GM12878 (cell line): ENCODE data around the gene SRL. TPM values are rescaled to one million over a fixed set of nuclear protein-coding genes. Genes with fewer than 3 reads are reported as not detected.

ENCODE experiments used
- EED ChIP-seq: sonication (generic); IDR thresholded peaks from 2 replicates; pipeline ENCODE4 v1.6.1; 2016; ENCODE audit warnings: antibody characterized with exemption, low read depth
- ESRRA ChIP-seq: IDR thresholded peaks from 2 replicates; pipeline ENCODE4 v1.6.1; 2012; ENCODE audit warnings: mild to moderate bottlenecking, low read length, improper control_type of control experiment
- FOS ChIP-seq: IDR thresholded peaks from 3 replicates; pipeline ENCODE4 v1.6.1; 2011; ENCODE audit warnings: borderline replicate concordance; ENCODE audit not compliant: insufficient read length; ENCODE audit errors: extremely low read depth
- KDM1A ChIP-seq: fragments of 200-600 bp; sonication (generic); IDR thresholded peaks from 2 replicates; pipeline ENCODE4 v1.6.1; 2016; ENCODE audit warnings: borderline replicate concordance
- SP1 ChIP-seq: IDR thresholded peaks from one replicate; pipeline ENCODE4 v1.6.1; 2011; ENCODE audit warnings: low read depth, low read length
- SUZ12 ChIP-seq: fragments of 200-600 bp; sonication (generic); IDR thresholded peaks from one replicate; pipeline ENCODE4 v1.6.1; 2018; ENCODE audit warnings: antibody characterized with exemption, mild to moderate bottlenecking; ENCODE audit not compliant: unreplicated experiment
- ZBTB40 ChIP-seq: fragments of 450-650 bp; IDR thresholded peaks from 2 replicates; pipeline ENCODE4 v1.6.1; 2016; ENCODE audit warnings: mild to moderate bottlenecking, moderate library complexity, borderline replicate concordance
- ZNF592 ChIP-seq: fragments of 450-650 bp; IDR thresholded peaks from 2 replicates; pipeline ENCODE4 v1.6.1; 2017; ENCODE audit warnings: mild to moderate bottlenecking, moderate library complexity
- ZNF687 ChIP-seq: fragments of 450-650 bp; IDR thresholded peaks from 2 replicates; pipeline ENCODE4 v1.6.1; 2017; ENCODE audit warnings: mild to moderate bottlenecking, moderate library complexity
- polyA plus RNA-seq, 11 experiments: library from polyadenylated mRNA; depleted of rRNA in 4 of 11; unstranded in 6 of 11; stranded (reverse) in 5 of 11; fragments of >200 nt; fragmentation: Nextera tagmentation in 4 of 11; fragmentation: Illumina TruSeq in 1 of 11; extraction: Ambion mirVana in 4 of 11; extraction: Trizol in 1 of 11; gene quantifications; 1 replicate in 1 of 11; 2 replicates in 10 of 11; pipeline versions ENCODE4 v1.2.1 to v1.2.3, GENCODE V29; 2011 to 2016; ENCODE audit warnings: inconsistent platforms in 2 of 11, missing spikeins in 2 of 11, low read depth in 1 of 11
- total RNA-seq, 4 experiments: library from RNA; depleted of rRNA in 3 of 4; stranded (reverse); fragments of >200 nt in 3 of 4; fragmentation: Illumina TruSeq in 1 of 4; extraction: Trizol in 1 of 4; gene quantifications; 2 replicates each; pipeline versions ENCODE4 v1.2.1 to v1.2.3, GENCODE V29; 2013 to 2021

Gene SRL
- total and polyA plus RNA-seq, 10 of the 15 experiments (the other 5 are each of a cell fraction or from before 2014, with no cell fraction given) = not detected

GRCh38 chr16:4226251-4227039, 15.4 kb downstream of the SRL start (continued):
- TF ChIP-seq ZBTB40 (no peak), ZNF592 (no peak), FOS (no peak), ESRRA (no peak), SUZ12 (no peak), EED (no peak), SP1 (no peak), ZNF687 (no peak), KDM1A (no peak)
- TF ChIP-seq, all 136 proteins: peak for 0
